ENCODE data around the gene RGS18.

RGS18 gene

GRCh38 chr1:192158181-192158580, at the start of gene RGS18:
TSS of gene RGS18 (plus strand) at chr1:192158462. CDS start at chr1:192158638, 176 bp downstream.
- DNase-seq (ENCODE audit: low spot score), result no peak
- no peak within 1 kb of the TSS for H3K27ac ChIP-seq
- no peak within 1 kb of the TSS for H3K4me3 ChIP-seq
- TF ChIP-seq CTCF (IDR thresholded peaks at IDR 0.05), result no peak

- DNase-seq (ENCODE audit: low spot score), result no peak
- no peak for TF ChIP-seq CTCF (IDR thresholded peaks at IDR 0.05)
- H3K4me3 ChIP-seq, result no peak overlapping the region
- no peak overlapping the region for H3K27ac ChIP-seq
These were observed 48.7 kb upstream of the RGS18 start for GRCh38 chr1:192109576-192109975.

- no peak overlapping the region for H3K27ac ChIP-seq
- DNase-seq (ENCODE audit: low spot score), result no peak
- H3K4me3 ChIP-seq, result no peak overlapping the region
- TF ChIP-seq CTCF (IDR thresholded peaks at IDR 0.05), result no peak
These were observed 43.3 kb upstream of the RGS18 start for GRCh38 chr1:192115000-192115399.

- no peak overlapping the region for H3K4me3 ChIP-seq
- no peak for TF ChIP-seq CTCF (IDR thresholded peaks at IDR 0.05)
- no peak for DNase-seq (ENCODE audit: low spot score)
- H3K27ac ChIP-seq, result no peak overlapping the region
These were observed 39.3 kb upstream of the RGS18 start for GRCh38 chr1:192118881-192119405.

- TF ChIP-seq CTCF (IDR thresholded peaks at IDR 0.05), result no peak
- H3K27ac ChIP-seq, result no peak overlapping the region
- H3K4me3 ChIP-seq, result no peak overlapping the region
- no peak for DNase-seq (ENCODE audit: low spot score)
These were observed 38.6 kb upstream of the RGS18 start for GRCh38 chr1:192119701-192120100.

- no peak for DNase-seq (ENCODE audit: low spot score)
- TF ChIP-seq CTCF (IDR thresholded peaks at IDR 0.05), result no peak
- Histone ChIP-seq H3K4me3 (no peak overlapping the region), H3K27ac (no peak overlapping the region)
These were observed 35.6 kb upstream of the RGS18 start for GRCh38 chr1:192122668-192123067.

GRCh38 chr1:192123212-192123611, 35.0 kb upstream of the RGS18 start:
- DNase-seq (ENCODE audit: low spot score), result no peak
- no peak for TF ChIP-seq CTCF (IDR thresholded peaks at IDR 0.05)
- no peak overlapping the region for H3K27ac ChIP-seq
- no peak overlapping the region for H3K4me3 ChIP-seq

All from coronary artery (tissue), 2 donors.